Nephron progenitor cell (in vitro differentiated cells): ENCODE results near the gene LRRC10B.

Source experiments
- DNase-seq: peaks from one replicate; pipeline ENCODE4 v3.0.0; 2021
- H3K27ac Mint-ChIP-seq: 2 replicates; pipeline ENCODE4 v1.8.0; 2021; ENCODE audit warnings: mild to moderate bottlenecking, moderate library complexity, mixed read lengths
- H3K27me3 Mint-ChIP-seq: 2 replicates; pipeline ENCODE4 v1.8.0; 2021; ENCODE audit warnings: mild to moderate bottlenecking, low read depth, mixed read lengths; ENCODE audit not compliant: poor library complexity
- H3K36me3 Mint-ChIP-seq: 2 replicates; pipeline ENCODE4 v1.8.0; 2021; ENCODE audit warnings: low read depth, mixed read lengths
- H3K4me1 Mint-ChIP-seq: 2 replicates; pipeline ENCODE4 v1.8.0; 2021; ENCODE audit warnings: mixed read lengths
- H3K4me3 Mint-ChIP-seq: 2 replicates; pipeline ENCODE4 v1.8.0; 2021; ENCODE audit warnings: mild to moderate bottlenecking, moderate library complexity, mixed read lengths
- H3K9me3 Mint-ChIP-seq: 2 replicates; pipeline ENCODE4 v1.8.0; 2021; ENCODE audit warnings: mild to moderate bottlenecking, moderate library complexity, mixed read lengths
- TF ChIP-seq, protein P1 (sequence below): fragments of 200-600 bp; sonication (generic); IDR thresholded peaks from 2 replicates; pipeline ENCODE4 v1.5.0; 2021; ENCODE audit warnings: antibody characterized with exemption

LRRC10B gene

DNA sequence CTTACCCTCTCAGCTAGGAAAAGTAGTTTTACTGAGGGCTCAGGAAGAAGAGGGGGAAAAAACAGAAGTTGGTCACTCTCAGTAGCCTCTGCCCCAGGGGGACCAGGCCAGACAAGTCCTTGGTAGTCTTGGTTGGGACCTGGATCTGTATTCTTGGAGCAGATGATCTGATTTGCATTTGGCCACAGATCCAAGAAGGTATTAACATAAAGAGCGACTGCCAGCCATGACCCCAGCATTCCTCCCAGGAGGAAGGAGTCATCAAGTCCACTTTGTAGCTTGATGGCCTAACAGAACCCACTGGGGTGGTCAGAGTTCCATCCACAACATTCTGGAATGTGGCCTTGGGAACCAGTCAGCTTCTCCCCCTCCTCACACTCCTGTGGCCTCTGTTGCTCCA is 6.0 kb upstream of the LRRC10B start:
- H3K4me3 Mint-ChIP-seq, result no peak overlapping the region
- H3K36me3 Mint-ChIP-seq, result no peaks in the 10 kb centered on the region
- no peak for DNase-seq
- peaks cover 52% of the 10 kb centered on the region for H3K4me1 Mint-ChIP-seq
- TF ChIP-seq, protein P1, sequence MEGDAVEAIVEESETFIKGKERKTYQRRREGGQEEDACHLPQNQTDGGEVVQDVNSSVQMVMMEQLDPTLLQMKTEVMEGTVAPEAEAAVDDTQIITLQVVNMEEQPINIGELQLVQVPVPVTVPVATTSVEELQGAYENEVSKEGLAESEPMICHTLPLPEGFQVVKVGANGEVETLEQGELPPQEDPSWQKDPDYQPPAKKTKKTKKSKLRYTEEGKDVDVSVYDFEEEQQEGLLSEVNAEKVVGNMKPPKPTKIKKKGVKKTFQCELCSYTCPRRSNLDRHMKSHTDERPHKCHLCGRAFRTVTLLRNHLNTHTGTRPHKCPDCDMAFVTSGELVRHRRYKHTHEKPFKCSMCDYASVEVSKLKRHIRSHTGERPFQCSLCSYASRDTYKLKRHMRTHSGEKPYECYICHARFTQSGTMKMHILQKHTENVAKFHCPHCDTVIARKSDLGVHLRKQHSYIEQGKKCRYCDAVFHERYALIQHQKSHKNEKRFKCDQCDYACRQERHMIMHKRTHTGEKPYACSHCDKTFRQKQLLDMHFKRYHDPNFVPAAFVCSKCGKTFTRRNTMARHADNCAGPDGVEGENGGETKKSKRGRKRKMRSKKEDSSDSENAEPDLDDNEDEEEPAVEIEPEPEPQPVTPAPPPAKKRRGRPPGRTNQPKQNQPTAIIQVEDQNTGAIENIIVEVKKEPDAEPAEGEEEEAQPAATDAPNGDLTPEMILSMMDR, result no peak
- no peak overlapping the region for H3K27ac Mint-ChIP-seq
- peaks cover 41% of the 10 kb centered on the region for H3K27me3 Mint-ChIP-seq
- no peaks in the 10 kb centered on the region for H3K9me3 Mint-ChIP-seq

DNA sequence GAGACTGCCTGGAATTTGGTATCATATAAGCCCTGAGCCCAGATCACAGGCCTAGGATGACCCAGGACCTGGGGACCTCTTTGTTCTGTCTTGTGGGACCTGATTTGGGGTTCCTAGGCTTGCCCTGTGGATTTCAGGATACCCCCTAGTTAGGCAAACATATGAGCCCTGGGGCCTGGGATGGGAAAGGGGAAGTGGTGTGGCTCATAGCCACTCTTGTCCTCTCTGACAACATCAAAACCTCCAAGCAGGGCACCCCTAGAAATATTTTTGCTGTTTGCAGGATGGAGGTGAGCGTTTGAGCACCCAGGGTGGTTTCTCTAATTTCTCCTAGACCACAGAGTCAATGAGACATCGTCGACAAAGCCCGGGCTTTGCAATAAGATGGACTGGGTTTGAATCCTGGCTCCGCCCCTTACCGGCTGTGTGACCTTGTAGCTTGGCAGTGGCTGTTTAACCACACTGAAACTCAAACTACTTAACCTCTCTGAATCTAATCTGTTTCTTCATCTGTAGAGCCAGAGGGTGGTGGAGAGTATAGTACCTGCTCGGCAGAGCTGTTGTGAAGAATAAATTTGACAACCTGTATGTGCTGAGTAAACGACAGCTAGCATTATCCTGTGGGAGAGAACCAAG is 5.3 kb upstream of the LRRC10B start:
- H3K4me1 Mint-ChIP-seq, result peaks cover 59% of the 10 kb centered on the region

DNA sequence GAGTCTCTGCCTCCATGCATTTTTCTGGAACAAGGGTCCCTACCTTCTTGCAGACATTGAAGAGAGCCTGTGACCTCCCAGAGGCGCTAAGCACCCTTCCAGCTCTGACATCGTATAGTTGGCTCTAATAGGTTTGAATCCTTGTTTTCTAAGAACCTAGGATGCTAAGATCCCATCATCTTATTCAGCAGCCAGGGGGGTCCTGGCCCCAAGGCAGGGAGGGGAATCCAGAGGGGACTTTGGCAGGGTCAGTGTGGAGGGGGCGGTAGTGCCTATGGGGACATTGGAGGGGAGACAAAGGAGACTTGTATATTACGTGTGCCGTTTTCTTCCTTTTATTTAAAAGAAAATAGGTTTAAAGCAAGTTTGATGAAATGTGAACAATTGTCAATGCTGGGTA is 3.4 kb upstream of the LRRC10B start:
- TF ChIP-seq, protein P1, result no peak
- Mint-ChIP-seq H3K4me3 (no peak overlapping the region), H3K9me3 (no peaks in the 10 kb centered on the region), H3K27me3 (peaks cover 40% of the 10 kb centered on the region), H3K36me3 (no peaks in the 10 kb centered on the region), H3K4me1 (peaks cover 60% of the 10 kb centered on the region), H3K27ac (no peak overlapping the region)
- DNase-seq, result no peak

More for the DNA sequence above, 5.3 kb upstream of the LRRC10B start:
- no peaks in the 10 kb centered on the region for H3K9me3 Mint-ChIP-seq
- DNase-seq, result no peak
- no peak overlapping the region for H3K4me3 Mint-ChIP-seq
- H3K36me3 Mint-ChIP-seq, result no peaks in the 10 kb centered on the region
- peaks cover 48% of the 10 kb centered on the region for H3K27me3 Mint-ChIP-seq
- TF ChIP-seq, protein P1, result no peak
- H3K27ac Mint-ChIP-seq, result no peak overlapping the region

DNA sequence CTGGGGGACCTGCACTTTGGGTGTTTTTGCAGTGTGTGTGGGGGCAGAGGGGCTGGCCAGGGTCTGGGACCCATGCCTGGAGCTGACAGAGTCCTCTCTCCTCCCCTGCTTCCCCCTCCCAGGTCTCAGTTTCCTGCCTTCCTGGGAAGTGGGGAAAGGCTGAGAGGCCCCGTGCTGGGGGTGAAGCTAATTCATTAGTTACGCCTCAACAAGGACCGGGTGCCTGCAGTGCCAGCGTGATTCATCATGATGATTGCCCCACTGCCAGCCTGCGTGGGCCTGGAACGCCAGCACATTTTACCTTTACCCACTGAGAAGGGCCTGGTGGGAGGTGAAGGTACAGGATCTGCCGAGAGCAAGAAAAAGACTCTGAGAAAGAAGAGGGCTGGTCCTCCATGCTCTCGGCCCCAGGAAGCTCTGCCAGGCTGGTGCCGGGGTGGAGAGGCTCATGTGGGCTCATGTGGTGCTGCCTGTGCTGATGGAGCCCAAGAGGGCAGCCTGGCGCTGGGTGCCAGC is 2.9 kb upstream of the LRRC10B start:
- Mint-ChIP-seq H3K27me3 (peaks cover 36% of the 10 kb centered on the region), H3K4me1 (peaks cover 66% of the 10 kb centered on the region), H3K9me3 (no peaks in the 10 kb centered on the region), H3K27ac (peak overlapping the region; percentile 42), H3K36me3 (no peaks in the 10 kb centered on the region), H3K4me3 (no peak overlapping the region)
- TF ChIP-seq, protein P1, result no peak
- no peak for DNase-seq

DNA sequence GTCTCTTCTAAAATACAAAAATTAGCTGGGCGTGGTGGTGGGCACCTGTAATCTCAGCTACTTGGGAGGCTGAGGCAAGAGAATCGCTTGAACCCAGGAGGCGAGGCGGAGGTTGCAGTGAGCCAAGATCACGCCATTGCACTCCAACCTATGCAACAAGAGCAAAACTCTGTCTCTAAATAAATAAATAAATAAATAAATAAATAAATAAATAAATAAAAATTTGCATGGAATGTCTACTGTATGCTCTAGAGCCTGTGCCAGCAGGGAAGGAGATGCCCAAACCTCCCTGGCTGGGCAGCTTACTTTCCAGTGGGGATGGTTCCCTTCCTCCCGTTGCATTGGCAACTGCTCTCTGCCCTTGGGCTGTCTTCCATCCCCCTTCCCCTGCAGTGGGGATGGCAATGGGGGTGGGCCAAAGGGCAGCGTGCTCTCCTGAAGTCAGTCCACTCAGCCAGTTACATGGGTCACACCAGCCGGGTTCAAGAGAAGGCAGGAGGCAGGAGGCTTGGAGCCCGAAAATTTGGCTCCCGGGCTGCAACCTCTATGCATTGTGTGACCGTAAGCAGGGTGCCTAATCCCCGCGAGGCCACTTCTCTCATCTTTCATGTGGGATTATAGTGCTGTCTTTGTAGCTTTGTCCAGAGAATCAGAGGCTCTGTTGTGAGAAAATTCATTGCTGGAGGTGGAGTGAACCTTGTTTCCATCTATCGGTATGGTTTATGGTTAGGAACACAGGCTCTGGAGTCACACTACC is 1.4 kb upstream of the LRRC10B start:
- peaks cover 32% of the 10 kb centered on the region for H3K27me3 Mint-ChIP-seq
- DNase-seq, result no peak
- peak overlapping the region; percentile 52 for H3K4me3 Mint-ChIP-seq
- TF ChIP-seq, protein P1, result no peak
- H3K4me1 Mint-ChIP-seq, result peaks cover 76% of the 10 kb centered on the region
- H3K27ac Mint-ChIP-seq, result no peak overlapping the region
- no peaks in the 10 kb centered on the region for H3K9me3 Mint-ChIP-seq
- H3K36me3 Mint-ChIP-seq, result no peaks in the 10 kb centered on the region
